ENCODE results near the gene ECT2.

The ECT2 gene

GRCh38 chr3:172766241-172766640 is 15.7 kb downstream of the ECT2 start:
- no peak for TF ChIP-seq CTCF (IDR thresholded peaks at IDR 0.05; ENCODE audit: low read length)
- TF ChIP-seq EZH2 (IDR thresholded peaks at IDR 0.05; ENCODE audit: borderline replicate concordance, low read length), result no peak
- Histone ChIP-seq H4K20me1 (ENCODE audit: insufficient read depth, low read length) (no peaks in the 10 kb centered on the region; the same call in 1 of the 2 replicates), H3K27ac (ENCODE audit: low read depth, low read length, poor library complexity, severe bottlenecking) (no peak overlapping the region), H3K9me3 (ENCODE audit: low read length) (no peaks in the 10 kb centered on the region), H3K9me2 (ENCODE audit: low read depth, low read length) (no peaks in the 10 kb centered on the region), H3K9ac (ENCODE audit: low read length) (no peak overlapping the region), H2AFZ (ENCODE audit: low read length) (no peak overlapping the region), H3F3A (ENCODE audit: insufficient read depth, low read length) (no peaks in the 10 kb centered on the region), H3K79me2 (ENCODE audit: insufficient read depth, low read length) (no peaks in the 10 kb centered on the region), H3K4me3 (ENCODE audit: low read depth, low read length, poor library complexity, severe bottlenecking) (no peak overlapping the region), H3K36me3 (ENCODE audit: insufficient read depth, low read length) (peaks cover 99% of the 10 kb centered on the region), H3K27me3 (ENCODE audit: insufficient read depth, low read length) (no peaks in the 10 kb centered on the region), H3K4me2 (ENCODE audit: low read length) (no peak overlapping the region), H3K4me1 (ENCODE audit: insufficient read depth, low read length, severe bottlenecking) (no peaks in the 10 kb centered on the region)

- TF ChIP-seq EZH2 (IDR thresholded peaks at IDR 0.05; ENCODE audit: borderline replicate concordance, low read length), result no peak
- Histone ChIP-seq H3K9me3 (ENCODE audit: low read length) (no peaks in the 10 kb centered on the region), H3K4me2 (ENCODE audit: low read length) (no peak overlapping the region), H3K9ac (ENCODE audit: low read length) (no peak overlapping the region), H3K4me1 (ENCODE audit: insufficient read depth, low read length, severe bottlenecking) (no peaks in the 10 kb centered on the region), H4K20me1 (ENCODE audit: insufficient read depth, low read length) (no peaks in the 10 kb centered on the region; the same call in 1 of the 2 replicates), H3K27me3 (ENCODE audit: insufficient read depth, low read length) (no peaks in the 10 kb centered on the region), H3K9me2 (ENCODE audit: low read depth, low read length) (no peaks in the 10 kb centered on the region), H3F3A (ENCODE audit: insufficient read depth, low read length) (no peaks in the 10 kb centered on the region), H3K36me3 (ENCODE audit: insufficient read depth, low read length) (peaks cover 99% of the 10 kb centered on the region), H2AFZ (ENCODE audit: low read length) (no peak overlapping the region), H3K4me3 (ENCODE audit: low read depth, low read length, poor library complexity, severe bottlenecking) (no peak overlapping the region), H3K27ac (ENCODE audit: low read depth, low read length, poor library complexity, severe bottlenecking) (no peak overlapping the region), H3K79me2 (ENCODE audit: insufficient read depth, low read length) (no peaks in the 10 kb centered on the region)
Measured at GRCh38 chr3:172766718-172767405, 16.3 kb downstream of the ECT2 start.

GRCh38 chr3:172770382-172770781 is 19.9 kb downstream of the ECT2 start:
- Histone ChIP-seq H3K79me2 (ENCODE audit: insufficient read depth, low read length) (no peaks in the 10 kb centered on the region), H3K4me1 (ENCODE audit: insufficient read depth, low read length, severe bottlenecking) (no peaks in the 10 kb centered on the region), H3K36me3 (ENCODE audit: insufficient read depth, low read length) (peaks cover 98% of the 10 kb centered on the region), H3F3A (ENCODE audit: insufficient read depth, low read length) (no peaks in the 10 kb centered on the region), H3K4me2 (ENCODE audit: low read length) (no peak overlapping the region), H3K27me3 (ENCODE audit: insufficient read depth, low read length) (no peaks in the 10 kb centered on the region), H3K9ac (ENCODE audit: low read length) (no peak overlapping the region), H3K4me3 (ENCODE audit: low read depth, low read length, poor library complexity, severe bottlenecking) (no peak overlapping the region), H3K9me2 (ENCODE audit: low read depth, low read length) (no peaks in the 10 kb centered on the region), H3K27ac (ENCODE audit: low read depth, low read length, poor library complexity, severe bottlenecking) (no peak overlapping the region), H2AFZ (ENCODE audit: low read length) (no peak overlapping the region), H3K9me3 (ENCODE audit: low read length) (no peaks in the 10 kb centered on the region), H4K20me1 (ENCODE audit: insufficient read depth, low read length) (no peaks in the 10 kb centered on the region; the same call in 1 of the 2 replicates)
- no peak for TF ChIP-seq EZH2 (IDR thresholded peaks at IDR 0.05; ENCODE audit: borderline replicate concordance, low read length)

- Histone ChIP-seq H3F3A (ENCODE audit: insufficient read depth, low read length) (no peaks in the 10 kb centered on the region), H3K27me3 (ENCODE audit: insufficient read depth, low read length) (no peaks in the 10 kb centered on the region), H2AFZ (ENCODE audit: low read length) (no peak overlapping the region), H3K9me2 (ENCODE audit: low read depth, low read length) (no peaks in the 10 kb centered on the region), H3K4me1 (ENCODE audit: insufficient read depth, low read length, severe bottlenecking) (no peaks in the 10 kb centered on the region), H3K4me3 (ENCODE audit: low read depth, low read length, poor library complexity, severe bottlenecking) (no peak overlapping the region), H3K4me2 (ENCODE audit: low read length) (no peak overlapping the region), H3K36me3 (ENCODE audit: insufficient read depth, low read length) (peaks cover 97% of the 10 kb centered on the region), H3K9ac (ENCODE audit: low read length) (no peak overlapping the region), H4K20me1 (ENCODE audit: insufficient read depth, low read length) (no peaks in the 10 kb centered on the region), H3K79me2 (ENCODE audit: insufficient read depth, low read length) (no peaks in the 10 kb centered on the region), H3K9me3 (ENCODE audit: low read length) (no peaks in the 10 kb centered on the region), H3K27ac (ENCODE audit: low read depth, low read length, poor library complexity, severe bottlenecking) (no peak overlapping the region)
- TF ChIP-seq CTCF (IDR thresholded peaks at IDR 0.05; ENCODE audit: low read length) (no peak), EZH2 (IDR thresholded peaks at IDR 0.05; ENCODE audit: borderline replicate concordance, low read length) (no peak)
Measured at GRCh38 chr3:172771672-172772071, 21.1 kb downstream of the ECT2 start.

All from OCI-LY1 (cell line).